ENCODE measurements around the gene NXT1.

- no peak for TF ChIP-seq CTCF (conservative IDR thresholded peaks at IDR 0.05; ENCODE audit: low read depth, low read length)
- no peak for TF ChIP-seq EZH2phosphoT487 (IDR thresholded peaks at IDR 0.05; ENCODE audit: borderline replicate concordance, low read length)
- TF ChIP-seq EZH2 (IDR thresholded peaks at IDR 0.05; ENCODE audit: low read length, unreplicated experiment) = no peak
These were observed 46.5 kb downstream of the NXT1 start for GRCh38 chr20:23396950-23397627.

Data from PC-3 (cell line).